IPS DF 6.9 (cell line): ENCODE data around the gene SHROOM2.
"Not testable (repeated sequence)": the region's sequence is repeated elsewhere in the genome, so short reads cannot be mapped to it uniquely, and the experiment has no call there.

Experiments used
- DNase-seq: peaks from one replicate; pipeline ENCODE4 v3.0.0-alpha.2; 2013; ENCODE audit warnings: low read depth, low spot score
- H3K27ac ChIP-seq: one replicate; pipeline ENCODE4 v1.5.1; 2013; ENCODE audit warnings: low read length, control low read depth
- H3K27me3 ChIP-seq: 2 replicates; pipeline ENCODE4 v1.6.1; 2013; ENCODE audit warnings: mild to moderate bottlenecking, low read length; ENCODE audit not compliant: control insufficient read depth, insufficient read depth
- H3K36me3 ChIP-seq: 2 replicates; pipeline ENCODE4 v1.6.1; 2013; ENCODE audit warnings: low read length; ENCODE audit not compliant: control insufficient read depth, insufficient read depth
- H3K4me1 ChIP-seq: 2 replicates; pipeline ENCODE4 v1.6.1; 2013; ENCODE audit warnings: low read length; ENCODE audit not compliant: control insufficient read depth, insufficient read depth
- H3K4me3 ChIP-seq: 2 replicates; pipeline ENCODE4 v1.5.1; 2013; ENCODE audit warnings: mild to moderate bottlenecking, low read length
- H3K9me3 ChIP-seq: 2 replicates; pipeline ENCODE4 v1.6.1; 2013; ENCODE audit warnings: low read length, inconsistent platforms; ENCODE audit not compliant: control insufficient read depth, insufficient read depth
- WGBS: extraction: QIAGEN DNeasy Blood & Tissue Kit; methylation state at CpG from one replicate; pipeline ENCODE4 v1.1.7; 2013; ENCODE audit warnings: mixed read lengths, missing lambda C conversion rate; ENCODE audit not compliant: insufficient read length, insufficient coverage; 5-methylcytosine and 5-hydroxymethylcytosine counted together

The SHROOM2 gene

DNA sequence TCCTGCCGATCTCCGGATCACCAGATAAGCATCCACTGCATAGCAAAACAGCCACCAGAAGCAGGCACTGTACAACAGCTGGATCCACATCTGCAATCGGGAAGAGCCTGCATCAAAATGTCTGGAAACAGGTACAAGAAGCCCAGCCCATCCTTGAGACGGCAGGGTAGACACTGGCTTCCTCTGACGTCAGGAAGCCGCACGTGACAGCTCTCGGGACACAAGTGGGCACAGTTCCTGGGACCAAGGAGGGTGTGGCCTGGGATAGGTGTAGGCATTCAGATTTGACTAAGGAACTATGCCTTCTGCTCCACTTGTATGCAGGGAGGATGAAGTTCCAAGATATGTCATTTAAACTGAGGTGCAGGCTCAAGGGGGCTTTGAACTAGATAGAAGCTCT, 26.9 kb upstream of the SHROOM2 start:
- H3K27me3 ChIP-seq: no peaks in the 10 kb centered on the region
- no peaks in the 10 kb centered on the region for H3K9me3 ChIP-seq
- DNase-seq: no peak
- no CpG with 5 or more reads among the region's 8 CpGs for WGBS
- no peak overlapping the region for H3K27ac ChIP-seq
- H3K4me1 ChIP-seq: no peaks in the 10 kb centered on the region
- H3K36me3 ChIP-seq: no peaks in the 10 kb centered on the region
- no peak overlapping the region for H3K4me3 ChIP-seq

DNA sequence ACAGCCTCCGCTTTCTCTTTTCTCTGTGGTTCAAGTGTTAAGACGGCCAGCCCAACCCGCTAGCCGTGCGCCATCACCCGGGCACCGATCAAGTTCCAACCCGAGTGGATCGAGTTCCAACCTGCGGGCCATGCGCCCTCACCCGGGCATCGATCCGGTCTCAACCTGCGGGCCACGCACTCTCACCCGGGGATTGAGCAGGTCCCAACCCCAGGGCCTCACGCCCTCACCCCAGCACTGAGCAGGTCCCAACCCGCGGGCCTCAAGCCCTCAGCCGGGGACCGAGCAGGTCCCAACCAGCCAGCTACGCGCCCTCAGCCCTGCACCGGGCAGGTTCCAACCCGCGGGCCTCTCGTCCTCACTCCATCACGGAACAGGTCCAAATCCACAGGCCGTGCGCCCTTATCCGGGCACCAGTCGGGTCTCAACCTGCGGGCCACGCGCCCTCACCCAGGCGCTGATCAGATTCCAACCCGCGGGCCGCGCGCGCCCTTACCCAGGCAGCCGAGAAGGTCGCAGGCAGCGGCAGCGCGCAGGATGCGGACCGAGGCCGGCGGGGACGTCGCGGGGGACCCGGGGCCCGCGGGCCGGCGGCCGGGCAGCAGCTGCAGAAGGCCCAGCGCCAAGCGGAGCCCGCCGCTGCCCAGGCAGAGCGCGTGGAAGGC, 21.0 kb upstream of the SHROOM2 start:
- Histone ChIP-seq H3K27ac (no peak overlapping the region), H3K4me1 (no peaks in the 10 kb centered on the region), H3K36me3 (no peaks in the 10 kb centered on the region), H3K27me3 (no peaks in the 10 kb centered on the region), H3K4me3 (peak overlapping the region; percentile 32), H3K9me3 (no peaks in the 10 kb centered on the region)
- no peak for DNase-seq
- no CpG with 5 or more reads among the region's 67 CpGs for WGBS

DNA sequence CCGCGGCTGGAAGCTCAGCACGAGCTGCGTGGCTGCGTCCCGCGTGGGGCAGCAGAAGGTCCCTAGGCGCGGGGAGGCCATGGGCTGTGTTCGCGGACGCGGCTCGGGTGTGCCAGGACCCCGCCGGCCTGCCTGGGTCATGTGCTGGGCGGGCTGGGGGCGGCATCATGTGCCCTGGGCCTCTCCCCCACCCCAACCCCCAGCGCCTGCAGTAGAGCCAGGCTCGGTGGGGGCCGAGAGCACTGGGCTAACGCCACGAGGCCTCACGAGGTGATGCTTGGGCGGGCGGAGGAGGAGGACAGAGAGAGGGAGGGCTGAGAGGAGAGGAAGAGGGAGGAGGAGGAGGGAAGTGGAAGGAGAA, 20.5 kb upstream of the SHROOM2 start, which contains the start of gene GPR143:
Gene GPR143 (minus strand): TSS at position 111 of the 361 bp plus-strand sequence. CDS start 30 bp downstream, at position 81.
- H3K27ac ChIP-seq: no peak within 1 kb of the TSS
- no peak for DNase-seq
- WGBS: no CpG with 5 or more reads among the region's 26 CpGs
- H3K4me1 ChIP-seq: no peaks in the 10 kb centered on the region
- no peaks in the 10 kb centered on the region for H3K27me3 ChIP-seq
- peak within 1 kb of the TSS; percentile 32 for H3K4me3 ChIP-seq
- no peaks in the 10 kb centered on the region for H3K9me3 ChIP-seq
- H3K36me3 ChIP-seq: no peaks in the 10 kb centered on the region

GRCh38 chrX:9767375-9767774, 18.9 kb upstream of the SHROOM2 start:
- Histone ChIP-seq H3K27ac (no peak overlapping the region), H3K9me3 (no peaks in the 10 kb centered on the region), H3K27me3 (no peaks in the 10 kb centered on the region), H3K36me3 (no peaks in the 10 kb centered on the region), H3K4me3 (no peak overlapping the region), H3K4me1 (no peaks in the 10 kb centered on the region)
- DNase-seq: no peak
- no CpG with 5 or more reads among the region's 6 CpGs for WGBS

GRCh38 chrX:9768321-9768839, 17.8 kb upstream of the SHROOM2 start:
- not testable (repeated sequence) for H3K9me3 ChIP-seq, DNase-seq, H3K27me3 ChIP-seq, H3K4me3 ChIP-seq, H3K36me3 ChIP-seq, H3K4me1 ChIP-seq, H3K27ac ChIP-seq
- WGBS: no CpG with 5 or more reads among the region's 5 CpGs

DNA sequence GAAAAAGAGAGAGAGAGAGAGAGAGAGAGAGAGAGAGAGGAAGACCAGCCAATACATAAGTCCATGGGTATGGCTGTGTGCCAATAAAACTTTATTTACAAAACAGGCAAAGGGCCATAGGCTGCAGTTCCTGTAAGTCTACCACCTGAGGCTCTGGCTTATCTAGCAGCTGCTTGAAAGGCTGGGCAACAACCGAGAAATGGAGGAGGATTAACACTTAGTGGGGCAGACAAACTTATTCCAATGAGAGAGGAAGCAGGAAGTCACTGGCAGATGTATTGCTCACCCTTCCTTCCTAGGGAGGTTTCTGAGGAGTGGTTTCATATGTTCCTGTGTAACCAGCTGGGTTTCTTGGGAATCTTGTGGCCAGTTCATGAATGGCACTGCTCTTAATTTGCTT, 15.9 kb upstream of the SHROOM2 start:
- WGBS: no CpG with 5 or more reads among the region's 1 CpG
- DNase-seq: no peak
- Histone ChIP-seq H3K27me3 (no peaks in the 10 kb centered on the region), H3K36me3 (no peaks in the 10 kb centered on the region), H3K27ac (no peak overlapping the region), H3K4me3 (no peak overlapping the region), H3K4me1 (no peaks in the 10 kb centered on the region), H3K9me3 (no peaks in the 10 kb centered on the region)

DNA sequence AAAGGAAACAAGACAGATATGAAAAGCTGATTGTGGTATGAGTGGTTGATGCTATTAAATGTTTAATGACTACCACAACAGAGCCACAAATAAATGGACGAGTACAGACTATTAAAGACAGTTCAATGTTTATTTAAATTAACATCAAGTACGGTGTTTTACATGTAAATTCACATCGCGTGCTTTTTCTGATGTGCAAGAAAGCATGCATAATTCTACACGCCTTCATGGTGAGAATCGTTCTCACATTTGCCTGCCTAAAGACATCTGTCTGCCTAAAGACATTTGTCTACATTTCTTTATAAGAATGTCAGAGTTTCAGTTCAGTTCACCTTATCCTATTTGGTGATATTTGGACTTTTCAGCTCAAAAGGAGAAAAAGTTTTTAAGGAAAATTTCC, 13.3 kb upstream of the SHROOM2 start:
- Histone ChIP-seq H3K9me3 (no peaks in the 10 kb centered on the region), H3K27ac (no peak overlapping the region), H3K4me3 (no peak overlapping the region), H3K4me1 (no peaks in the 10 kb centered on the region), H3K27me3 (no peaks in the 10 kb centered on the region), H3K36me3 (no peaks in the 10 kb centered on the region)
- DNase-seq: no peak
- WGBS: no CpG with 5 or more reads among the region's 6 CpGs

DNA sequence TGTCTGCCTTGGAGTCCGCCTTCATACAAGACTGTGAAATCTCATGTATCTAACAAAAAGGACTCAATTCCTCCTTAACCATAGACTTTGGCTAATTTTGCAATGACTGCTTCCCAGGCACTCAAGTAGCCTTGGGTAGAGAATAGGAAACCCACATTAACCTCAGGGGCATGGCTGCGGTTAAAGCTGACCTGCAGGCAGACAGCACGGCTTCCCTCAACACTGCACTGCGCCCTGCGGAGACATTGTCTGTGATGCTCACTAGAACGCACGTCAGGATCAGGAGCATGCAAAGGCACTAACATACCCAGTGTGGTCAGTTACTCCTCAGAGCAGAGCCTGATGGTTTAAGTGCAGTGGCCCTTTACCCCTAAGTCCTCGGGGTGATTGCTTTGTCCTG, 10.3 kb upstream of the SHROOM2 start:
- no peaks in the 10 kb centered on the region for H3K27me3 ChIP-seq
- no peaks in the 10 kb centered on the region for H3K9me3 ChIP-seq
- no peak for DNase-seq
- H3K36me3 ChIP-seq: no peaks in the 10 kb centered on the region
- WGBS: no CpG with 5 or more reads among the region's 8 CpGs
- no peak overlapping the region for H3K4me3 ChIP-seq
- H3K27ac ChIP-seq: no peak overlapping the region
- no peaks in the 10 kb centered on the region for H3K4me1 ChIP-seq

GRCh38 chrX:9781941-9782340, 4.3 kb upstream of the SHROOM2 start:
- WGBS: no CpG with 5 or more reads among the region's 7 CpGs
- Histone ChIP-seq H3K36me3 (no peaks in the 10 kb centered on the region), H3K9me3 (no peaks in the 10 kb centered on the region), H3K4me1 (no peaks in the 10 kb centered on the region), H3K4me3 (no peak overlapping the region), H3K27ac (no peak overlapping the region), H3K27me3 (no peaks in the 10 kb centered on the region)
- DNase-seq: no peak

GRCh38 chrX:9784332-9784731, 1.9 kb upstream of the SHROOM2 start:
- H3K27me3 ChIP-seq: no peaks in the 10 kb centered on the region
- no peak for DNase-seq
- peaks cover 2% of the 10 kb centered on the region; the same call in 1 of the 2 replicates for H3K4me1 ChIP-seq
- H3K36me3 ChIP-seq: no peaks in the 10 kb centered on the region
- no peak overlapping the region for H3K4me3 ChIP-seq
- H3K27ac ChIP-seq: no peak overlapping the region
- no CpG with 5 or more reads among the region's 8 CpGs for WGBS
- no peaks in the 10 kb centered on the region for H3K9me3 ChIP-seq
